HepG2 (cell line): ENCODE results near the gene AMBRA1. TPM values are rescaled to one million over a fixed set of nuclear protein-coding genes. Genes with fewer than 3 reads are reported as not detected.

Experiments
- ATAC-seq: fragments of 200-7000 bp; cut with Tn5 transposase; 3 replicates; pipeline ENCODE4 v1.9.1; 2020; ENCODE audit warnings: mild to moderate bottlenecking, moderate library complexity
- BruUV-seq: library from RNA; stranded (reverse); fragments of 400-500 nt; replicated peaks from 2 replicates; lab custom pipeline; 2021; lab: Mats Ljungman, UMichigan
- CTCF ChIA-PET: fragments of 300-600 bp; formaldehyde crosslinking; extraction: SDS; loops from one replicate; lab custom pipeline; 2021; ENCODE audit warnings: low total read pairs, inconsistent platforms, low intra/inter-chr PET ratio; lab: Yijun Ruan, JAX
- POLR2A ChIA-PET: fragments of 350-600 bp; sonication (Branson Sonifier 250); formaldehyde crosslinking; loops from one replicate; lab custom pipeline; 2020; ENCODE audit warnings: antibody characterized with exemption, inconsistent platforms; lab: Yijun Ruan, JAX
- DNase-seq: peaks from one replicate; pipeline ENCODE4 v3.0.0-alpha.2; 2015; ENCODE audit warnings: low spot score
- FAIRE-seq: peaks from 3 replicates; lab custom pipeline; 2011; peaks lifted over from hg19 to GRCh38; lab: Jason Lieb, UNC
- H2AFZ ChIP-seq: one replicate; pipeline ENCODE4 v1.6.1; 2011; ENCODE audit warnings: low read length, inconsistent platforms
- H3K27ac ChIP-seq: fragments of 300-600 bp; 3 replicates; pipeline ENCODE4 v1.8.0; 2011; ENCODE audit warnings: mixed run types, mild to moderate bottlenecking, mixed read lengths, low read length, inconsistent platforms; ENCODE audit not compliant: insufficient read depth; ENCODE audit errors: extremely low read length
- H3K27me3 ChIP-seq, 2 experiments: fragments of 200-600 bp in 1 of 2; 2 replicates in 1 of 2; 3 replicates in 1 of 2; pipeline versions ENCODE4 v1.6.0 to v1.8.0; 2011; ENCODE audit warnings: low read length in 2 of 2, mild to moderate bottlenecking in 2 of 2, moderate library complexity in 2 of 2, inconsistent platforms in 1 of 2; ENCODE audit not compliant: insufficient read depth in 2 of 2, control insufficient read depth in 1 of 2
- H3K36me3 ChIP-seq, 2 experiments: fragments of 200-600 bp in 1 of 2; replicated peaks in 1 of 2; 2 replicates in 1 of 2; 3 replicates in 1 of 2; pipeline versions ENCODE4 v1.5.1 to v1.8.0; 2011; ENCODE audit warnings: low read length in 2 of 2, inconsistent platforms in 1 of 2; ENCODE audit not compliant: insufficient read depth in 2 of 2, control insufficient read depth in 1 of 2
- H3K4me1 ChIP-seq: 2 replicates; pipeline ENCODE4 v1.5.1; 2012; ENCODE audit warnings: low read length, inconsistent platforms; ENCODE audit not compliant: insufficient read depth
- H3K4me2 ChIP-seq: 2 replicates; pipeline ENCODE4 v1.6.0; 2011; ENCODE audit warnings: low read depth, low read length, inconsistent platforms
- H3K4me3 ChIP-seq, 3 experiments: fragments of 200-600 bp in 1 of 3; sonication (generic), shearing (Covaris generic) in 1 of 3; replicated peaks in 1 of 3; 2 replicates each; pipeline ENCODE4 v1.5.1; 2011 to 2016; ENCODE audit warnings: low read length in 3 of 3, inconsistent platforms in 2 of 3, low read depth in 2 of 3, mild to moderate bottlenecking in 2 of 3, control low read depth in 1 of 3, mixed read lengths in 1 of 3; ENCODE audit not compliant: insufficient read depth in 1 of 3
- H3K79me2 ChIP-seq: one replicate; pipeline ENCODE4 v1.6.1; 2011; ENCODE audit warnings: low read length, inconsistent platforms; ENCODE audit not compliant: insufficient read depth
- H3K9ac ChIP-seq: 2 replicates; pipeline ENCODE4 v1.6.0; 2011; ENCODE audit warnings: mild to moderate bottlenecking, low read depth, low read length, inconsistent platforms; ENCODE audit not compliant: insufficient read depth
- H3K9me3 ChIP-seq: 2 replicates; pipeline ENCODE4 v1.5.1; 2012; ENCODE audit warnings: mild to moderate bottlenecking, low read length
- H4K20me1 ChIP-seq: 2 replicates; pipeline ENCODE4 v1.6.0; 2011; ENCODE audit warnings: inconsistent platforms, mild to moderate bottlenecking, low read length, moderate library complexity; ENCODE audit not compliant: insufficient read depth
- ATF7 ChIP-seq, 2 experiments: fragments of 450-650 bp in 1 of 2; sonication (generic) in 1 of 2; formaldehyde crosslinking in 1 of 2; IDR thresholded peaks; 2 replicates each; pipeline versions ENCODE4 v1.4.0 to v1.6.1; 2016 to 2020; ENCODE audit warnings: antibody characterized with exemption in 1 of 2, mild to moderate bottlenecking in 1 of 2, missing genetic modification reagents in 1 of 2
- ATF7-NPFF ChIP-seq: sonication (generic); formaldehyde crosslinking; IDR thresholded peaks from 2 replicates; pipeline ENCODE4 v1.8.1; 2023; ENCODE audit warnings: mild to moderate bottlenecking, low read depth, missing genetic modification reagents, moderate library complexity
- ATM ChIP-seq: fragments of 450-650 bp; IDR thresholded peaks from 2 replicates; pipeline ENCODE4 v1.7.1; 2017; ENCODE audit warnings: mild to moderate bottlenecking, borderline replicate concordance
- FLYWCH1 ChIP-seq: sonication (generic); formaldehyde crosslinking; IDR thresholded peaks from 2 replicates; pipeline ENCODE4 v1.8.1; 2023; ENCODE audit warnings: mild to moderate bottlenecking, missing genetic modification reagents
- GMEB1 ChIP-seq: sonication (generic); formaldehyde crosslinking; IDR thresholded peaks from 2 replicates; pipeline ENCODE4 v1.5.1; 2020; ENCODE audit warnings: missing genetic modification reagents, mild to moderate bottlenecking, borderline replicate concordance
- GPN1 ChIP-seq: sonication (generic); formaldehyde crosslinking; IDR thresholded peaks from 2 replicates; pipeline ENCODE4 v1.5.1; 2020; ENCODE audit warnings: missing genetic modification reagents, borderline replicate concordance
- IRF1 ChIP-seq: sonication (generic); formaldehyde crosslinking; IDR thresholded peaks from 2 replicates; pipeline ENCODE4 v1.4.0; 2020; ENCODE audit warnings: low read depth, mild to moderate bottlenecking, missing genetic modification reagents
- IRX3 ChIP-seq: sonication (generic); formaldehyde crosslinking; IDR thresholded peaks from 2 replicates; pipeline ENCODE4 v1.8.1; 2023; ENCODE audit warnings: mild to moderate bottlenecking, low read depth, missing genetic modification reagents, borderline replicate concordance
- JDP2 ChIP-seq: sonication (generic); formaldehyde crosslinking; IDR thresholded peaks from 2 replicates; pipeline ENCODE4 v1.8.1; 2022; ENCODE audit warnings: missing genetic modification reagents, borderline replicate concordance
- KDM4B ChIP-seq: sonication (generic); formaldehyde crosslinking; IDR thresholded peaks from 2 replicates; pipeline ENCODE4 v1.4.0; 2020; ENCODE audit warnings: missing genetic modification reagents
- NFE2L2 ChIP-seq: fragments of 150-350 bp; IDR thresholded peaks from 2 replicates; pipeline ENCODE4 v1.6.1; 2014; ENCODE audit warnings: low read length
- PPARG ChIP-seq: conservative IDR thresholded peaks from 2 replicates; pipeline ENCODE4 v1.6.1; 2016; ENCODE audit warnings: missing biosample characterization, missing genetic modification reagents
- STAT5B ChIP-seq: sonication (generic); formaldehyde crosslinking; IDR thresholded peaks from 2 replicates; pipeline ENCODE4 v1.4.0; 2020; ENCODE audit warnings: missing genetic modification reagents
- ZNF256 ChIP-seq: sonication (generic); formaldehyde crosslinking; conservative IDR thresholded peaks from 2 replicates; pipeline ENCODE4 v1.4.0; 2020; ENCODE audit warnings: missing genetic modification reagents
- ZNF331 ChIP-seq: sonication (generic); formaldehyde crosslinking; IDR thresholded peaks from 2 replicates; pipeline ENCODE4 v1.4.0; 2020; ENCODE audit warnings: missing genetic modification reagents
- WGBS: methylation state at CpG from one replicate; pipeline ENCODE4 v1.1.6; 2017; ENCODE audit warnings: low lambda C conversion rate; 5-methylcytosine and 5-hydroxymethylcytosine counted together
- in situ Hi-C: cut with HindIII; loops from 2 replicates; pipeline ENCODE4 v1.10.0; 2017; ENCODE audit warnings: low pct_unique_long_range_greater_than_20kb; ENCODE audit not compliant: extremely low pct_ligation_motif_present
- intact Hi-C: fragments of 100-400 bp; cut with micrococcal nuclease; formaldehyde crosslinking; loops from one replicate; pipeline ENCODE4 v1.10.0; 2022; ENCODE audit not compliant: unreplicated experiment
- polyA plus RNA-seq, 8 experiments: library from polyadenylated mRNA; depleted of rRNA in 3 of 8; stranded (reverse) in 7 of 8; unstranded in 1 of 8; fragments of >200 nt; fragmentation: Illumina TruSeq in 4 of 8; extraction: Trizol in 4 of 8; gene quantifications; 2 replicates each; pipeline versions ENCODE4 v1.2.1 to v1.2.3, GENCODE V29; 2011 to 2016; ENCODE audit warnings: low read depth in 4 of 8, missing spikeins in 1 of 8, mixed read lengths in 1 of 8; ENCODE audit not compliant: insufficient read depth in 1 of 8
- total RNA-seq, 5 experiments: library from RNA; depleted of rRNA; stranded (reverse); fragments of >200 nt; fragmentation: Illumina TruSeq; extraction: Trizol; gene quantifications; 2 replicates each; pipeline ENCODE4 v1.2.3, GENCODE V29; 2016; ENCODE audit warnings: low read depth in 1 of 5

The AMBRA1 gene
- total and polyA plus RNA-seq, 2 of the 13 experiments (the other 11 are each of a cell fraction or from before 2014, with no cell fraction given), result 15.7 to 26.0 TPM

- intact Hi-C loops, result no loop called here
- H3K9ac ChIP-seq, result no peak overlapping the region
- ATAC-seq, result no peak
- in situ Hi-C loops, result no loop called here
- H3K4me1 ChIP-seq, result peaks cover 12% of the 10 kb centered on the region
- 98% methylated on average over 5 of the region's 5 CpGs for WGBS
- DNase-seq, result no peak
- H3K79me2 ChIP-seq, result peaks cover 4% of the 10 kb centered on the region
- no peak overlapping the region for H3K4me2 ChIP-seq
- TSS peak; percentile 38 for BruUV-seq
- no peak for TF ChIP-seq KDM4B (CRISPR knock-in tag)
- TF ChIP-seq ATF7 (IDR thresholded peaks at IDR 0.05), result no peak
- no peak for TF ChIP-seq ATF7 (CRISPR knock-in tag; IDR thresholded peaks at IDR 0.05)
- no peak for TF ChIP-seq STAT5B (CRISPR knock-in tag)
- TF ChIP-seq, all 625 proteins: peak for 0
- FAIRE-seq, result no peak
- Histone ChIP-seq H3K4me3 (no peak overlapping the region), H3K27ac (no peak overlapping the region), H3K36me3 (peaks cover 7 to 17% of the 10 kb centered on the region in 2 experiments; a peak in 4 of 5 replicates), H3K9me3 (no peaks in the 10 kb centered on the region), H2AFZ (no peak overlapping the region), H3K27me3 (no peaks in the 10 kb centered on the region), H4K20me1 (peaks cover 21% of the 10 kb centered on the region)
- CTCF ChIA-PET, result no interaction called here
- POLR2A ChIA-PET, result no interaction called here
Observed at GRCh38 chr11:46471943-46472661, 121.7 kb downstream of the AMBRA1 start.

- H3K27me3 ChIP-seq, result no peaks in the 10 kb centered on the region; a peak in 1 of 5 replicates
- intact Hi-C loops (no loop called here), in situ Hi-C loops (no loop called here)
- BruUV-seq, result no TSS peak
- H3K79me2 ChIP-seq, result peaks cover 4% of the 10 kb centered on the region
- H3K27ac ChIP-seq, result no peak overlapping the region
- 97% methylated on average over 4 of the region's 4 CpGs for WGBS
- no peaks in the 10 kb centered on the region for H3K9me3 ChIP-seq
- H2AFZ ChIP-seq, result no peak overlapping the region
- H3K4me3 ChIP-seq, result no peak overlapping the region
- POLR2A ChIA-PET, result no interaction called here
- DNase-seq (no peak), ATAC-seq (no peak), FAIRE-seq (no peak)
- H3K4me2 ChIP-seq, result no peak overlapping the region
- peaks cover 5 to 17% of the 10 kb centered on the region in 2 experiments; a peak in 3 of 5 replicates for H3K36me3 ChIP-seq
- H3K4me1 ChIP-seq, result peaks cover 33% of the 10 kb centered on the region
- CTCF ChIA-PET, result no interaction called here
- H3K9ac ChIP-seq, result no peak overlapping the region
- peaks cover 23% of the 10 kb centered on the region; the same call in 1 of the 2 replicates for H4K20me1 ChIP-seq
- TF ChIP-seq ZNF256 (CRISPR knock-in tag), result no peak
- TF ChIP-seq PPARG (CRISPR knock-in tag), result no peak
- no peak for TF ChIP-seq NFE2L2
- no peak for TF ChIP-seq GPN1 (CRISPR knock-in tag)
- no peak for TF ChIP-seq ZNF331 (CRISPR knock-in tag)
- TF ChIP-seq JDP2 (CRISPR knock-in tag), result no peak
- TF ChIP-seq IRF1 (CRISPR knock-in tag), result no peak
- TF ChIP-seq GMEB1 (CRISPR knock-in tag), result no peak
- no peak for TF ChIP-seq FLYWCH1 (CRISPR knock-in tag)
- no peak for TF ChIP-seq ATF7-NPFF
- TF ChIP-seq IRX3, result no peak
- no peak for TF ChIP-seq ATM
Observed at GRCh38 chr11:46469926-46470325, 123.9 kb downstream of the AMBRA1 start.
